SK-N-SH treated with all-trans-retinoic acid at 6 μM for 48 hours (cell line): ENCODE measurements around the gene KAT2B.

Experiments used
- ATAC-seq: fragments of 200-7000 bp; cut with Tn5 transposase; 3 replicates; pipeline ENCODE4 v1.9.1; 2020; ENCODE audit warnings: mild to moderate bottlenecking, moderate library complexity
- ARNTL ChIP-seq: fragments of 450-650 bp; formaldehyde crosslinking; IDR thresholded peaks from 2 replicates; pipeline ENCODE4 v1.5.0; 2020; ENCODE audit warnings: low read depth, mild to moderate bottlenecking, moderate library complexity, borderline replicate concordance
- BACH2 ChIP-seq: fragments of 250-450 bp; sonication (Bioruptor Pico); IDR thresholded peaks from 2 replicates; pipeline ENCODE4 v1.9.0; 2021; ENCODE audit warnings: mild to moderate bottlenecking, borderline replicate concordance
- ESRRG ChIP-seq: fragments of 250-450 bp; sonication (Bioruptor Pico); IDR thresholded peaks from 2 replicates; pipeline ENCODE4 v1.6.1; 2021; ENCODE audit warnings: mild to moderate bottlenecking
- GLIS3 ChIP-seq: fragments of 250-450 bp; sonication (Bioruptor Pico); IDR thresholded peaks from 2 replicates; pipeline ENCODE4 v1.5.0; 2020; ENCODE audit warnings: mild to moderate bottlenecking, moderate library complexity
- ISL1 ChIP-seq: fragments of 250-450 bp; sonication (Bioruptor Pico); IDR thresholded peaks from 2 replicates; pipeline ENCODE4 v2.1.2; 2022; ENCODE audit warnings: mild to moderate bottlenecking, moderate library complexity
- OSR1 ChIP-seq: fragments of 250-450 bp; sonication (Bioruptor Pico); IDR thresholded peaks from 2 replicates; pipeline ENCODE4 v1.8.0; 2022; ENCODE audit warnings: moderate library complexity, mild to moderate bottlenecking, inconsistent platforms
- PPARA ChIP-seq: fragments of 250-450 bp; sonication (Bioruptor Pico); IDR thresholded peaks from 2 replicates; pipeline ENCODE4 v1.5.0; 2020; ENCODE audit warnings: mild to moderate bottlenecking, borderline replicate concordance
- RARB ChIP-seq: fragments of 250-450 bp; sonication (Bioruptor Pico); IDR thresholded peaks from 2 replicates; pipeline ENCODE4 v1.8.0; 2021; ENCODE audit warnings: mild to moderate bottlenecking, moderate library complexity
- SNAI2 ChIP-seq: fragments of 250-450 bp; sonication (Bioruptor Pico); IDR thresholded peaks from 2 replicates; pipeline ENCODE4 v1.5.0; 2020; ENCODE audit warnings: mild to moderate bottlenecking, moderate library complexity
- TCF4 ChIP-seq: fragments of 250-450 bp; sonication (Bioruptor Pico); IDR thresholded peaks from 2 replicates; pipeline ENCODE4 v1.8.0; 2021; ENCODE audit warnings: mild to moderate bottlenecking, moderate library complexity, borderline replicate concordance
- TOX ChIP-seq: fragments of 250-450 bp; sonication (Bioruptor Pico); IDR thresholded peaks from 2 replicates; pipeline ENCODE4 v1.8.0; 2021; ENCODE audit warnings: mild to moderate bottlenecking, moderate library complexity, borderline replicate concordance
- ZC3H10 ChIP-seq: fragments of 250-450 bp; sonication (Bioruptor Pico); IDR thresholded peaks from 2 replicates; pipeline ENCODE4 v1.5.1; 2021; ENCODE audit warnings: mild to moderate bottlenecking, moderate library complexity
- ZFP3 ChIP-seq: fragments of 250-450 bp; sonication (Bioruptor Pico); IDR thresholded peaks from 2 replicates; pipeline ENCODE4 v1.5.0; 2020; ENCODE audit warnings: mild to moderate bottlenecking, moderate library complexity
- ZFP30 ChIP-seq: fragments of 450-650 bp; formaldehyde crosslinking; IDR thresholded peaks from 2 replicates; pipeline ENCODE4 v1.5.0; 2022; ENCODE audit warnings: mild to moderate bottlenecking, moderate library complexity
- ZNF565 ChIP-seq: fragments of 450-650 bp; formaldehyde crosslinking; conservative IDR thresholded peaks from 2 replicates; pipeline ENCODE4 v1.5.0; 2020; ENCODE audit warnings: low read depth, mild to moderate bottlenecking, moderate library complexity
- ZNF70 ChIP-seq: fragments of 450-650 bp; formaldehyde crosslinking; IDR thresholded peaks from 2 replicates; pipeline ENCODE4 v1.5.0; 2020; ENCODE audit warnings: mild to moderate bottlenecking, moderate library complexity
- ZNF8 ChIP-seq: fragments of 450-650 bp; formaldehyde crosslinking; IDR thresholded peaks from 2 replicates; pipeline ENCODE4 v1.5.0; 2020; ENCODE audit warnings: mild to moderate bottlenecking, moderate library complexity
- TF ChIP-seq, protein P1 (sequence below): fragments of 250-450 bp; sonication (Bioruptor Pico); IDR thresholded peaks from 2 replicates; pipeline ENCODE4 v1.5.1; 2020; ENCODE audit warnings: low read depth, mild to moderate bottlenecking, moderate library complexity
- TF ChIP-seq, protein P2 (sequence below): fragments of 250-450 bp; sonication (Bioruptor Pico); IDR thresholded peaks from 2 replicates; pipeline ENCODE4 v1.8.0; 2021; ENCODE audit warnings: low read depth, mild to moderate bottlenecking, moderate library complexity, borderline replicate concordance
- TF ChIP-seq, protein P3 (sequence below): fragments of 250-450 bp; sonication (Bioruptor Pico); IDR thresholded peaks from 2 replicates; pipeline ENCODE4 v1.5.1; 2021; ENCODE audit warnings: mild to moderate bottlenecking, moderate library complexity
- TF ChIP-seq, protein P4 (sequence below): fragments of 250-450 bp; sonication (Bioruptor Pico); IDR thresholded peaks from 2 replicates; pipeline ENCODE4 v1.5.0; 2020; ENCODE audit warnings: mild to moderate bottlenecking, moderate library complexity

KAT2B gene

DNA sequence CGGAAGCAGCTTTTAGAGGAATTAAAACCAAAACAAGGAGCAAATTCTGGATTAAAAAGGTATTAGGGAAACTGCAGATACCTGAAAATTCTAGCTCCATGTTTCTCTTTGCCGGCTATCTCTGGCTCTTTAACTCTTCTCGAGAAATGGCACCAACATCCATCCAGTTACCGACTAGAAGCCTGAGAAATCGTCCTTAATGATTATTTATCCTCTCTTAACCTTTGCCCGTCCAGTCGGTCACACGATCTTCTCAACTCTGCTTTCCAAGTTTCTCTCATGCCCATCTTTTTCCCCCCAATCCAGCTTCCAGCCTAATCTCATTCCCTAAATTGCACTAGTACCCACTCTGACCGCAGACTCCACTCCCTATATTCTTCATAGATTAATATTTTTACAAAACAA is 146.4 kb downstream of the KAT2B start:
- TF ChIP-seq OSR1: no peak
- TF ChIP-seq ZNF70 (CRISPR knock-in tag): no peak
- no peak for TF ChIP-seq PPARA (CRISPR knock-in tag)
- no peak for TF ChIP-seq ARNTL (CRISPR knock-in tag)
- no peak for TF ChIP-seq RARB (CRISPR knock-in tag)
- TF ChIP-seq ZNF565 (CRISPR knock-in tag): no peak
- TF ChIP-seq BACH2 (CRISPR knock-in tag): no peak
- TF ChIP-seq, protein P1, sequence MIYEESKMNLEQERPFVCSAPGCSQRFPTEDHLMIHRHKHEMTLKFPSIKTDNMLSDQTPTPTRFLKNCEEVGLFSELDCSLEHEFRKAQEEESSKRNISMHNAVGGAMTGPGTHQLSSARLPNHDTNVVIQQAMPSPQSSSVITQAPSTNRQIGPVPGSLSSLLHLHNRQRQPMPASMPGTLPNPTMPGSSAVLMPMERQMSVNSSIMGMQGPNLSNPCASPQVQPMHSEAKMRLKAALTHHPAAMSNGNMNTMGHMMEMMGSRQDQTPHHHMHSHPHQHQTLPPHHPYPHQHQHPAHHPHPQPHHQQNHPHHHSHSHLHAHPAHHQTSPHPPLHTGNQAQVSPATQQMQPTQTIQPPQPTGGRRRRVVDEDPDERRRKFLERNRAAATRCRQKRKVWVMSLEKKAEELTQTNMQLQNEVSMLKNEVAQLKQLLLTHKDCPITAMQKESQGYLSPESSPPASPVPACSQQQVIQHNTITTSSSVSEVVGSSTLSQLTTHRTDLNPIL (CRISPR knock-in tag): no peak
- no peak for TF ChIP-seq ISL1 (CRISPR knock-in tag)
- TF ChIP-seq, protein P2, sequence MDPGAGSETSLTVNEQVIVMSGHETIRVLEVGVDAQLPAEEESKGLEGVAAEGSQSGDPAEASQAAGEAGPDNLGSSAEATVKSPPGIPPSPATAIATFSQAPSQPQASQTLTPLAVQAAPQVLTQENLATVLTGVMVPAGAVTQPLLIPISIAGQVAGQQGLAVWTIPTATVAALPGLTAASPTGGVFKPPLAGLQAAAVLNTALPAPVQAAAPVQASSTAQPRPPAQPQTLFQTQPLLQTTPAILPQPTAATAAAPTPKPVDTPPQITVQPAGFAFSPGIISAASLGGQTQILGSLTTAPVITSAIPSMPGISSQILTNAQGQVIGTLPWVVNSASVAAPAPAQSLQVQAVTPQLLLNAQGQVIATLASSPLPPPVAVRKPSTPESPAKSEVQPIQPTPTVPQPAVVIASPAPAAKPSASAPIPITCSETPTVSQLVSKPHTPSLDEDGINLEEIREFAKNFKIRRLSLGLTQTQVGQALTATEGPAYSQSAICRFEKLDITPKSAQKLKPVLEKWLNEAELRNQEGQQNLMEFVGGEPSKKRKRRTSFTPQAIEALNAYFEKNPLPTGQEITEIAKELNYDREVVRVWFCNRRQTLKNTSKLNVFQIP (CRISPR knock-in tag): no peak
- no peak for TF ChIP-seq ZFP30 (CRISPR knock-in tag)
- TF ChIP-seq, protein P3, sequence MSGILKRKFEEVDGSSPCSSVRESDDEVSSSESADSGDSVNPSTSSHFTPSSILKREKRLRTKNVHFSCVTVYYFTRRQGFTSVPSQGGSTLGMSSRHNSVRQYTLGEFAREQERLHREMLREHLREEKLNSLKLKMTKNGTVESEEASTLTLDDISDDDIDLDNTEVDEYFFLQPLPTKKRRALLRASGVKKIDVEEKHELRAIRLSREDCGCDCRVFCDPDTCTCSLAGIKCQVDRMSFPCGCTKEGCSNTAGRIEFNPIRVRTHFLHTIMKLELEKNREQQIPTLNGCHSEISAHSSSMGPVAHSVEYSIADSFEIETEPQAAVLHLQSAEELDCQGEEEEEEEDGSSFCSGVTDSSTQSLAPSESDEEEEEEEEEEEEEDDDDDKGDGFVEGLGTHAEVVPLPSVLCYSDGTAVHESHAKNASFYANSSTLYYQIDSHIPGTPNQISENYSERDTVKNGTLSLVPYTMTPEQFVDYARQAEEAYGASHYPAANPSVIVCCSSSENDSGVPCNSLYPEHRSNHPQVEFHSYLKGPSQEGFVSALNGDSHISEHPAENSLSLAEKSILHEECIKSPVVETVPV (CRISPR knock-in tag): no peak
- no peak for TF ChIP-seq ESRRG
- TF ChIP-seq, all 23 proteins: peak for 0
- ATAC-seq: peak; percentile 5

DNA sequence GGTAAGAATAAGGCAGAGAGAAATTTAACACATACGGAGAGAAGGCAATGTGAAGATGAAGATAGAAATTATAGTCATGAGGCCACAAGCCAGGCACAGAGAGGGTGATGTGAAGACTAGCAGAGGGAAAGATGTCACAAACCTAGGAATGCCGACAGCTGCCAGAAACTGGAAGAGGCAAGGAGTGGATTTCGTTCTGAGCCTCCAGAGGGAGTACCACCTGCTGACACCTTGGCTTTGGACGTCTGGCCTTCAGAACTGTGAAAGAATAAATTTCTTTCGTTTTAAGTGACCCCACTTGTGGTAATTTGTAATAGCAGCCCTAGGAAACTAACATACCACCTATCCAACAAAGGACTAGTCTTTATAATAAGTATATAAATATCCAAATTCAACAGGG is 150.7 kb downstream of the KAT2B start:
- no peak for TF ChIP-seq ZFP30 (CRISPR knock-in tag)
- no peak for TF ChIP-seq GLIS3 (CRISPR knock-in tag)
- TF ChIP-seq PPARA (CRISPR knock-in tag): no peak
- TF ChIP-seq, protein P2 (CRISPR knock-in tag): no peak
- TF ChIP-seq ARNTL (CRISPR knock-in tag): no peak
- TF ChIP-seq ZFP3 (CRISPR knock-in tag): no peak
- no peak for TF ChIP-seq SNAI2 (CRISPR knock-in tag)
- TF ChIP-seq BACH2 (CRISPR knock-in tag): no peak
- no peak for TF ChIP-seq ZNF70 (CRISPR knock-in tag)
- TF ChIP-seq ZNF8: no peak
- no peak for TF ChIP-seq TOX (CRISPR knock-in tag)
- no peak for TF ChIP-seq ZC3H10 (CRISPR knock-in tag)
- TF ChIP-seq, protein P3 (CRISPR knock-in tag): no peak
- TF ChIP-seq TCF4 (CRISPR knock-in tag): no peak
- TF ChIP-seq ISL1 (CRISPR knock-in tag): no peak
- TF ChIP-seq, protein P4, sequence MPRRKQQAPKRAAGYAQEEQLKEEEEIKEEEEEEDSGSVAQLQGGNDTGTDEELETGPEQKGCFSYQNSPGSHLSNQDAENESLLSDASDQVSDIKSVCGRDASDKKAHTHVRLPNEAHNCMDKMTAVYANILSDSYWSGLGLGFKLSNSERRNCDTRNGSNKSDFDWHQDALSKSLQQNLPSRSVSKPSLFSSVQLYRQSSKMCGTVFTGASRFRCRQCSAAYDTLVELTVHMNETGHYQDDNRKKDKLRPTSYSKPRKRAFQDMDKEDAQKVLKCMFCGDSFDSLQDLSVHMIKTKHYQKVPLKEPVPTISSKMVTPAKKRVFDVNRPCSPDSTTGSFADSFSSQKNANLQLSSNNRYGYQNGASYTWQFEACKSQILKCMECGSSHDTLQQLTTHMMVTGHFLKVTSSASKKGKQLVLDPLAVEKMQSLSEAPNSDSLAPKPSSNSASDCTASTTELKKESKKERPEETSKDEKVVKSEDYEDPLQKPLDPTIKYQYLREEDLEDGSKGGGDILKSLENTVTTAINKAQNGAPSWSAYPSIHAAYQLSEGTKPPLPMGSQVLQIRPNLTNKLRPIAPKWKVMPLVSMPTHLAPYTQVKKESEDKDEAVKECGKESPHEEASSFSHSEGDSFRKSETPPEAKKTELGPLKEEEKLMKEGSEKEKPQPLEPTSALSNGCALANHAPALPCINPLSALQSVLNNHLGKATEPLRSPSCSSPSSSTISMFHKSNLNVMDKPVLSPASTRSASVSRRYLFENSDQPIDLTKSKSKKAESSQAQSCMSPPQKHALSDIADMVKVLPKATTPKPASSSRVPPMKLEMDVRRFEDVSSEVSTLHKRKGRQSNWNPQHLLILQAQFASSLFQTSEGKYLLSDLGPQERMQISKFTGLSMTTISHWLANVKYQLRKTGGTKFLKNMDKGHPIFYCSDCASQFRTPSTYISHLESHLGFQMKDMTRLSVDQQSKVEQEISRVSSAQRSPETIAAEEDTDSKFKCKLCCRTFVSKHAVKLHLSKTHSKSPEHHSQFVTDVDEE (CRISPR knock-in tag): no peak
- TF ChIP-seq, protein P1 (CRISPR knock-in tag): no peak
- no peak for TF ChIP-seq OSR1
- no peak for ATAC-seq
